Stomach (tissue), 9 donors: ENCODE measurements around the gene CXADR. TPM values are rescaled to one million over a fixed set of nuclear protein-coding genes. Genes with fewer than 3 reads are reported as not detected.

Source experiments
- DNase-seq, 2 donors: peaks; one replicate each; pipeline versions ENCODE4 v3.0.0 to v3.0.0-alpha.2; 2013 to 2019
- H3K27ac ChIP-seq, 5 donors: fragments of 200-600 bp in 4 of 5; sonication (generic) in 4 of 5; one replicate each; pipeline ENCODE4 v1.5.1; 2013 to 2019; ENCODE audit warnings: mild to moderate bottlenecking in 1 of 5, moderate library complexity in 1 of 5
- H3K27me3 ChIP-seq, 3 donors: fragments of 200-600 bp; sonication (generic); one replicate each; pipeline ENCODE4 v1.5.1; 2017 to 2019; ENCODE audit warnings: mixed run types in 1 of 3
- H3K36me3 ChIP-seq, 4 donors: fragments of 200-600 bp; sonication (generic); 1 replicate in 3 of 4; 2 replicates in 1 of 4; pipeline ENCODE4 v1.5.1; 2016 to 2019
- H3K4me1 ChIP-seq, 4 donors: fragments of 200-600 bp; sonication (generic); one replicate each; pipeline ENCODE4 v1.5.1; 2016 to 2019
- H3K4me3 ChIP-seq, 4 donors: fragments of 200-600 bp; sonication (generic) in 3 of 4; one replicate each; pipeline ENCODE4 v1.5.1; 2016 to 2019; ENCODE audit warnings: mild to moderate bottlenecking in 1 of 4
- H3K9me3 ChIP-seq, 4 donors: fragments of 200-600 bp; sonication (generic); one replicate each; pipeline ENCODE4 v1.5.1; 2016 to 2019
- CTCF ChIP-seq, 7 experiments: fragments of 450-650 bp in 4 of 7; fragments of 200-600 bp in 3 of 7; sonication (generic) in 3 of 7; IDR thresholded peaks; one replicate each; pipeline ENCODE4 v1.5.1; 2016 to 2019; ENCODE audit warnings: antibody characterized with exemption in 7 of 7, control low read depth in 2 of 7, mild to moderate bottlenecking in 1 of 7
- EP300 ChIP-seq: sonication (generic); formaldehyde crosslinking; IDR thresholded peaks from one replicate; pipeline ENCODE4 v1.6.1; 2017; ENCODE audit warnings: antibody characterized with exemption
- POLR2A ChIP-seq, 4 donors: fragments of 450-650 bp; IDR thresholded peaks; one replicate each; pipeline ENCODE4 v1.6.1; 2016; ENCODE audit warnings: antibody characterized with exemption in 4 of 4, control low read depth in 2 of 4, mild to moderate bottlenecking in 1 of 4, moderate library complexity in 1 of 4
- POLR2AphosphoS5 ChIP-seq, 3 donors: sonication (generic); formaldehyde crosslinking; IDR thresholded peaks; one replicate each; pipeline ENCODE4 v1.6.1; 2016; ENCODE audit warnings: antibody characterized with exemption in 3 of 3
- WGBS, 5 donors: extraction: QIAGEN DNeasy Blood & Tissue Kit in 3 of 5; methylation state at CpG; one replicate each; pipeline versions ENCODE4 v1.1.5 to v1.1.7; 2013 to 2018; 5-methylcytosine and 5-hydroxymethylcytosine counted together
- intact Hi-C: fragments of 100-400 bp; cut with DNase I; formaldehyde crosslinking; loops from one replicate; pipeline ENCODE4 v1.15.1; 2023; ENCODE audit warnings: low total_unique reads
- polyA plus RNA-seq, 3 donors: library from polyadenylated mRNA; stranded (reverse); fragments of 200-250 nt; gene quantifications; one replicate each; pipeline ENCODE4 v1.2.3, GENCODE V29; 2013
- total RNA-seq, 5 donors: library from RNA; depleted of rRNA; stranded (reverse); fragments of >200 nt; gene quantifications; one replicate each; pipeline versions ENCODE4 v1.1.0 to v1.2.3, GENCODE V29; 2014 to 2016
- donor health status: healthy with polysubstance abuse.
- donor health status: Bipolar disorder and iron deficiency.
- donor health status: healthy.

CXADR gene
- total and polyA plus RNA-seq, 8 donors: 2.3 to 174 (median 23.7) TPM

GRCh38 chr21:17539323-17539722 lies 26.5 kb downstream of the CXADR start:
- intact Hi-C loops: no loop called here
- no peak for DNase-seq
- Histone ChIP-seq H3K4me3 (no peak overlapping the region), H3K27ac (peak overlapping the region in 1 of 5 donors; percentile 39), H3K9me3 (no peaks in the 10 kb centered on the region), H3K27me3 (no peaks in the 10 kb centered on the region), H3K36me3 (no peaks in the 10 kb centered on the region), H3K4me1 (peaks cover 15 to 89% (median 60%) of the 10 kb centered on the region in 4 donors)
- WGBS, 5 donors: 48 to 57% (median 50%) methylated on average over 1 of the region's 1 CpG
- no peak for TF ChIP-seq POLR2A (IDR thresholded peaks at IDR 0.05)
- no peak for TF ChIP-seq POLR2AphosphoS5 (IDR thresholded peaks at IDR 0.05)
- TF ChIP-seq CTCF (IDR thresholded peaks at IDR 0.05): no peak
- TF ChIP-seq EP300: no peak

- Histone ChIP-seq H3K27me3 (no peaks in the 10 kb centered on the region), H3K36me3 (no peaks in the 10 kb centered on the region), H3K27ac (peak overlapping the region in 2 of 5 donors; percentile 17 to 39), H3K4me3 (no peak overlapping the region), H3K9me3 (no peaks in the 10 kb centered on the region), H3K4me1 (peaks cover 15 to 85% (median 57%) of the 10 kb centered on the region in 4 donors)
- intact Hi-C loops: no loop called here
- 78 to 88% (median 84%) methylated on average over 9 of the region's 9 CpGs for WGBS, 5 donors
- TF ChIP-seq EP300: no peak
- TF ChIP-seq POLR2A (IDR thresholded peaks at IDR 0.05): no peak
- no peak for TF ChIP-seq POLR2AphosphoS5 (IDR thresholded peaks at IDR 0.05)
- TF ChIP-seq CTCF (IDR thresholded peaks at IDR 0.05): no peak
- DNase-seq: no peak
Measured at GRCh38 chr21:17539743-17540341, 27.0 kb downstream of the CXADR start.

GRCh38 chr21:17540530-17540929 lies 27.7 kb downstream of the CXADR start:
- intact Hi-C loops: no loop called here
- DNase-seq: no peak
- TF ChIP-seq POLR2AphosphoS5 (IDR thresholded peaks at IDR 0.05) (no peak), POLR2A (IDR thresholded peaks at IDR 0.05) (no peak), EP300 (no peak), CTCF (IDR thresholded peaks at IDR 0.05) (no peak)
- 56 to 80% (median 65%) methylated on average over 4 of the region's 4 CpGs for WGBS, 5 donors
- H3K27ac ChIP-seq: peak overlapping the region in 2 of 5 donors; percentile 5 to 39
- H3K9me3 ChIP-seq: no peaks in the 10 kb centered on the region
- H3K36me3 ChIP-seq: no peaks in the 10 kb centered on the region
- H3K27me3 ChIP-seq: no peaks in the 10 kb centered on the region
- peaks cover 15 to 85% (median 56%) of the 10 kb centered on the region in 4 donors for H3K4me1 ChIP-seq
- H3K4me3 ChIP-seq: no peak overlapping the region

- no peaks in the 10 kb centered on the region for H3K27me3 ChIP-seq
- peak in 1 of 2 donors; percentile 52 for DNase-seq
- intact Hi-C loops: no loop called here
- peaks cover 0 to 3% (median 0%) of the 10 kb centered on the region in 4 donors for H3K36me3 ChIP-seq
- H3K4me1 ChIP-seq: peaks cover 0 to 70% (median 45%) of the 10 kb centered on the region in 4 donors
- peak overlapping the region in 3 of 5 donors; percentile 9 to 63 (median 31) for H3K27ac ChIP-seq
- TF ChIP-seq CTCF (IDR thresholded peaks at IDR 0.05) (no peak), POLR2AphosphoS5 (IDR thresholded peaks at IDR 0.05) (peak in 2 of 3 donors; percentile 24 to 28)
- whole genome bisulfite sequencing, 5 donors: 15 to 38% (median 21%) methylated on average over 5 of the region's 5 CpGs
- H3K4me3 ChIP-seq: peak overlapping the region in 1 of 4 donors; percentile 21
- H3K9me3 ChIP-seq: no peaks in the 10 kb centered on the region
Measured at GRCh38 chr21:17542371-17543011, 29.6 kb downstream of the CXADR start.
